Epithelial cell of proximal tubule (primary cell): ENCODE results near the gene MAML2. TPM values are rescaled to one million over a fixed set of nuclear protein-coding genes. Genes with fewer than 3 reads are reported as not detected.

Source experiments
- DNase-seq: peaks from one replicate; pipeline ENCODE4 v3.0.0-alpha.2; 2011; ENCODE audit warnings: low read depth
- H3K4me3 ChIP-seq: 2 replicates; pipeline ENCODE4 v1.5.1; 2011; ENCODE audit warnings: low read depth, mild to moderate bottlenecking, low read length
- CTCF ChIP-seq: conservative IDR thresholded peaks from 2 replicates; pipeline ENCODE4 v1.5.1; 2012; ENCODE audit warnings: low read depth, mild to moderate bottlenecking, low read length
- total RNA-seq: library from RNA; depleted of rRNA; stranded (reverse); fragments of >200 nt; gene quantifications from 2 replicates; pipeline ENCODE4 v1.2.3, GENCODE V29; 2015

MAML2 gene
- total RNA-seq, 1 donor from 2014 or later: 5.1 TPM

DNA sequence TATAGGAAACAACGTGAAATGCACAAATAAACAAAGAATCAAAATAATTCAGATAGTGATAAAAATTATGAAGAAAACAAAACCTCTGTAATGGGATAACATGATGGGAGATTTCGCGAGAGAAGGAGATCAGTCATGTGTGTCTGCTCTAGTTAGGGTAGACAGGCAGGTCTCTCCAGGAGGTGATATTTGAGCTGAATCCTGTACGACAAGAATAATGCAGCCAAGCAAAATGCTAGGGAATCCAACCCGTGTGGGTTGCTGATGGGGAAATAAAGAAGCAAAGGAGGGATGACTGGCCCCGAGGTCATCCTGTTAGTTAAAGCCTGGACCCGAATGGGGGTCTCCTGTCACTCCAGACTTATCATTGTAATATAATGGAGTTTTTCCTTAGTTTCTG lies 16.0 kb downstream of the MAML2 start:
- DNase-seq: no peak
- no peak for TF ChIP-seq CTCF

GRCh38 chr11:96324912-96325311 lies 18.1 kb downstream of the MAML2 start:
- H3K4me3 ChIP-seq: no peak overlapping the region
- DNase-seq: peak; percentile 76
- no peak for TF ChIP-seq CTCF

More for the DNA sequence above, 16.0 kb downstream of the MAML2 start:
- no peak overlapping the region for H3K4me3 ChIP-seq

GRCh38 chr11:96323642-96323985 lies 19.4 kb downstream of the MAML2 start:
- H3K4me3 ChIP-seq: no peak overlapping the region
- DNase-seq: no peak
- no peak for TF ChIP-seq CTCF

GRCh38 chr11:96322775-96323641 lies 20.0 kb downstream of the MAML2 start:
- H3K4me3 ChIP-seq: no peak overlapping the region
- no peak for DNase-seq
- TF ChIP-seq CTCF: no peak

- no peak overlapping the region for H3K4me3 ChIP-seq
- TF ChIP-seq CTCF: no peak
- no peak for DNase-seq
These were observed 21.9 kb downstream of the MAML2 start for GRCh38 chr11:96321091-96321490.

DNA sequence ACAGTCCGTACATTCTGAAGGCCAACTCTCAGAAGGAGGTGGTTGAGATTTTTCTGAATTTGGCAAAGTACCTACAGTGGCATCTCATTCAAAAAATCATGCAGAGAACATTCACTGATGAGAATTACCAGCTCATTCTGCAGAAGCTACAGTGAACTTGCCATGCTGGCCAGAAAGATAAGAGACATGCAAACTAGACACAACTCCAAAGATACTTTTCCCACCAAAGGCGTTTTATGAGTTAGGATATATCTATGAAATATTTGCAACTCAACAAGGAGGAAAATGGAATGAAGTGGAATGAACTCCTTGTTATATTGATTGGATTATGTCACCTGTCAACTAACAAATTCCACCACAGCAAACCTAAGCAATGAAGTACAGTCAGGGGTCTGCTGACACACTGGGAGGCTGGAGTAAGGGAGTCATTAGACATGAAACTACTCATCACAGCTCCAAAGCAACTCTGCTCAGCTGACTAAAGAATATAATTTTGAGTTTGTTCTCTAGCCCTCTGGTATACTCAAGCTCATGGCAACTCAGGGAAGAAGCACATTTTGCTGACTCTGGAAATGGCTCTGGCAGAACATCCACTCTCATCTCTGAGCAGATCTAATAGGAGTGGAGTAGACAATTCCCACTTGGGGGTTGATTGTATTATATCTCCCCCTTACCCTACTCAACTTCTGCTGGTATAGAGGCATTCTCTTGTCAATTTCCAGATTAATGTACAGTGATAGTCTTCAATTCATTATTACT lies 22.9 kb downstream of the MAML2 start:
- TF ChIP-seq CTCF: no peak
- no peak for DNase-seq
- H3K4me3 ChIP-seq: no peak overlapping the region
